Neural cell (in vitro differentiated cells): ENCODE measurements around the gene RALGAPB.

ENCODE experiments used
- CTCF ChIP-seq: fragments of 450-650 bp; IDR thresholded peaks from 2 replicates; pipeline ENCODE4 v1.5.1; 2014; ENCODE audit warnings: antibody characterized with exemption, mild to moderate bottlenecking, moderate library complexity; ENCODE audit not compliant: poor library complexity, severe bottlenecking
- MXI1 ChIP-seq: fragments of 450-650 bp; conservative IDR thresholded peaks from 2 replicates; pipeline ENCODE4 v1.6.1; 2014; ENCODE audit warnings: antibody characterized with exemption, mild to moderate bottlenecking; ENCODE audit not compliant: poor library complexity, severe bottlenecking

GRCh38 chr20:38460040-38460623, 12.5 kb upstream of the RALGAPB start:
- TF ChIP-seq CTCF (no peak), MXI1 (no peak)
